Measurements from ENCODE around the gene MRPS5.

Gene MRPS5

DNA sequence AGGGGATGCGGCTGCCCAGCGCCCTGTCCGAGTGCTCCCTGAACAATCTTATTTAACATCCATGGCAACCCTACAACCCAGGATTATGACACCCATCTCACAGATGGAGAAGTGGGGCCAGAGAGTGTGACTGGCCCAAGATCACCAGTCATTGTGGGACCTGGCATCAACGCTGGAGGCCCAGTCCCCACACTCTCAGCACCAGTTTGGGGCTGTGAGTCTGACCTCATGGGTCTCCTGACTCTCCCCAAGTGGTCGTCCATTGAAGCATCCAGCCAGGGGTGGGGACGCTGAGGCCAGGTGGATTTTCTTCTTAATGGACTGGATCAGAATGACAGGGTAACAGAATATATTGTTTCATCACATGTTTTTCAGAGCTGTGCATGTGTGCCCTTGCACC, 71.6 kb downstream of the MRPS5 start:
- FAIRE-seq (no peak), DNase-seq (ENCODE audit: insufficient read length) (no peak)
- TF ChIP-seq POLR2AphosphoS5 (IDR thresholded peaks at IDR 0.05; ENCODE audit: low read depth, low read length): no peak

- FAIRE-seq (peak; percentile 64), DNase-seq (ENCODE audit: insufficient read length) (no peak)
- no peak for TF ChIP-seq POLR2AphosphoS5 (IDR thresholded peaks at IDR 0.05; ENCODE audit: low read depth, low read length)
- no peak for TF ChIP-seq TAF1 (IDR thresholded peaks at IDR 0.05; ENCODE audit: borderline replicate concordance, low read depth, low read length)
- no peak for TF ChIP-seq POLR2A (IDR thresholded peaks at IDR 0.05; ENCODE audit: low read depth, low read length)
These were observed 72.0 kb downstream of the MRPS5 start for GRCh38 chr2:95049683-95049955.

- FAIRE-seq: no peak
- no peak for DNase-seq (ENCODE audit: insufficient read length)
- TF ChIP-seq POLR2A (IDR thresholded peaks at IDR 0.05; ENCODE audit: low read depth, low read length) (no peak), POLR2AphosphoS5 (IDR thresholded peaks at IDR 0.05; ENCODE audit: low read depth, low read length) (no peak), TAF1 (IDR thresholded peaks at IDR 0.05; ENCODE audit: borderline replicate concordance, low read depth, low read length) (no peak)
These were observed 72.6 kb downstream of the MRPS5 start for GRCh38 chr2:95048825-95049682.

DNA sequence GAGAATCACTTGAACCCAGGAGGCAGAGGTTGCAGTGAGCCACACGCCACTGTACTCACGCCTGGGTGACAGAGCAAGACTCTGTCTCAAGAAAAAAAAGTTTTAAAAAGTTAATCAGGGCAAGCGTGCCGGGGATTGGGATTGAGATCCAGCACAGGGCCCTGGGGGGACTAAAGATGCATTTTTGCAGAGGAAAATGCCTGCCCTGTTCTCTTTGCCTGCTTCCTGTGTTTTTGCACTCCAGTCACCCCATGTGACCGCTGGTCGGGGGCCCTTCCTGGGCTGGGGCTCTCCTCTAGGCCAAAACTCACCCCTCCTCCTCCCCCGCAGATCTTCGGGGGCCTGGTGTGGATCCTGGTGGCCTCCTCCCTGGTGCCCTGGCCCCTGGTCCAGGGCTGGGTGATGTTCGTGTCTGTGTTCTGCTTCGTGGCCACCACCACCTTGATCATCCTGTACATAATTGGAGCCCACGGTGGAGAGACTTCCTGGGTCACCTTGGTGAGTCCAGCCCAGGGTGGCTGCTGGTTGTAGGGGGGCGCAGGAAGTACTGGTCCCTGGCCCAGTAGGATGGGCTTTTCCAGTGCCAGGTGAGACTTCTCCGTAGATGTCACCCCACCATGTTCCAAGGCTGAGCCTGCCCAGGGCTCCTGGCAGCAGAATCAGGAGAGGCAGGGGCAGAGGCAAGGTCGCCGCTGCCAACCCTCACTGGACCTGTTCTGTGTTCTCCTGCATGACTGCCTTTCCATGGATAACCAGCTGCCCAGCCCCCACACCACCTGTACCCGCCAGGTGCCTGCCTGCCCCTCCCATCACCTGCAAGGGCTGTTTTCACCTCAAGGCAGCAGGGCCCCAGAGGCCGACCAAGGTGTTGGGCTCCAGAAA, 73.7 kb downstream of the MRPS5 start:
- FAIRE-seq (peak; percentile 30), DNase-seq (ENCODE audit: insufficient read length) (no peak)

DNA sequence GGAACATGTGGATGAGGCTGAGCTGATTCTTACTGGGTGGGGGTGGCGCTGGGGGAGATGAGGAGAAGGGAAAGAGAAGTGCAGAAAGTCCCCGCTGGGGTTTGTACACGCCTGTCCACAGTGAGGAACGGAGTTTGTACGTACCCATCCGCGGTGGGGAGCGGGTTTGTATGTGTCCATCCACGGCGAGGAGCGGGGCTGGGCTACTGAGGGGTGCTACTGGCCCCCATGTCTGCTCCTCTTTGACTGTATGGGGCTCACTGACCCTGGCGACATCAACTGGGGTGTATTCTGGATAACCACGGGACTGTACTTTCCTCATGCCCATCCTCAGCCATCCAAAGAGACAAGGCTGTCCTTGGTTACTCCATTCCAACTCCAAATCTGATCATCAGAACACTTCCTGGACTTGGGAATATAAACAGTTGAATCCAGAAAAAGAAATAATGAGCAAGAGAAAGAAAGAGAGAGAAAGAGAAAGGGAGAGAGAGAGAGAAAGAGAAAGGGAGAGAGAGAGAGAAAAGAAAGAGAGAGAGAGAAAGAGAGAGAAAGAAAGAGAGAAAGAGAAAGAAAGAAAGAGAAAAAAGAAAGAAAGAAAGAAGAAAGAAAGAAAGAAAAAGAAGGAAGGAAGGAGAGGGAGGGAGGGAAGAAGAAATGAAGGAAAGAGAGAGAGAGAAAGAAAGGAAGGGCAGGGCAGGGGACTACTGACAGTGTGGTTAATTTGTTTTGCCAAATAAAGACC, 75.1 kb downstream of the MRPS5 start:
- DNase-seq (ENCODE audit: insufficient read length) (no peak), FAIRE-seq (no peak)
- TF ChIP-seq POLR2A (IDR thresholded peaks at IDR 0.05; ENCODE audit: low read depth, low read length) (no peak), POLR2AphosphoS5 (IDR thresholded peaks at IDR 0.05; ENCODE audit: low read depth, low read length) (no peak), TAF1 (IDR thresholded peaks at IDR 0.05; ENCODE audit: borderline replicate concordance, low read depth, low read length) (no peak)

More for the DNA sequence above, 73.7 kb downstream of the MRPS5 start:
- TF ChIP-seq TAF1 (IDR thresholded peaks at IDR 0.05; ENCODE audit: borderline replicate concordance, low read depth, low read length) (no peak), POLR2A (IDR thresholded peaks at IDR 0.05; ENCODE audit: low read depth, low read length) (no peak), POLR2AphosphoS5 (IDR thresholded peaks at IDR 0.05; ENCODE audit: low read depth, low read length) (no peak)

GRCh38 chr2:95044601-95045000, 77.0 kb downstream of the MRPS5 start:
- DNase-seq (ENCODE audit: insufficient read length) (no peak), FAIRE-seq (no peak)
- TF ChIP-seq POLR2A (IDR thresholded peaks at IDR 0.05; ENCODE audit: low read depth, low read length) (no peak), TAF1 (IDR thresholded peaks at IDR 0.05; ENCODE audit: borderline replicate concordance, low read depth, low read length) (no peak), POLR2AphosphoS5 (IDR thresholded peaks at IDR 0.05; ENCODE audit: low read depth, low read length) (no peak)

GRCh38 chr2:95043300-95044093, 78.1 kb downstream of the MRPS5 start:
- TF ChIP-seq POLR2A (IDR thresholded peaks at IDR 0.05; ENCODE audit: low read depth, low read length) (no peak), TAF1 (IDR thresholded peaks at IDR 0.05; ENCODE audit: borderline replicate concordance, low read depth, low read length) (no peak), POLR2AphosphoS5 (IDR thresholded peaks at IDR 0.05; ENCODE audit: low read depth, low read length) (no peak)
- no peak for DNase-seq (ENCODE audit: insufficient read length)
- no peak for FAIRE-seq

DNA sequence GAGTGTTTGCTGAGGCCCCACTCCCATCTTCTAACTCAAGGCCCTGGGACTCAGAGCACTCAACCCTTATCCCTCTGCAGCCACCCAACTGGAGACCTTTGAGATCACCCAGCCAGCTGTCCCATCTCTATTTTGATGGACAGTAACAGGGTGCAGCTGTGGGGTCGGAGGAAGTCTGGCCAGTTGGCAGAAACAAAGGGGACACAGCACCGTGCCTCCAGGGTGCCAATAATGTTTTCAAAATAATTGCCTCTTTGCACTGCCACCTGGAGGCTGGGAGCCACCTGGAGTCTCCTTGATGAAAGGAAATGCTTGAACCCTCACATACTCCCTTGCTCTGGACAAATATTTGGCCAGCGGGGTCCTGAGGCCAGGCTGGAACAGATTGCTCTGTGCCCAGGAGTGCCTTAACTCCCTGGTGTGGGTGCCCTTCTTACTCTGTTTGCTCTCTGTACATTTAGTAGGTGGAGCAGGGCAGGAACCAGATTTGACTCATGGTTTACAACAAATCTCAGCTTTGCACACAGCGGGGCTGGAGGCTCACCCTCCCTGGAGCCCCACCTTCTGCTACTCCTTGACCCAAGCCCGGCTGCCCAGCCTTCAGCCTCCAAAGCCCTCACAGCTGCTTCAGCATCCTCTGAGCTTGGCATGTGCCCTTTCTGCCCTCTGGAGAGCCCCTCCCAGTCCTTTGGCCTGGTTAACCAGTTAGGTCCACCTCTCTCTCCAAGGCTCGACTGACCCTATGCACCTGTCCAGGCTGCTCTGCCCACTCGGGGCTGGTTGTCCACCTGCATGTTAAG, 78.9 kb downstream of the MRPS5 start:
- FAIRE-seq: no peak
- no peak for TF ChIP-seq TAF1 (IDR thresholded peaks at IDR 0.05; ENCODE audit: borderline replicate concordance, low read depth, low read length)
- DNase-seq (ENCODE audit: insufficient read length): no peak

- FAIRE-seq (no peak), DNase-seq (ENCODE audit: insufficient read length) (no peak)
- TF ChIP-seq POLR2A (IDR thresholded peaks at IDR 0.05; ENCODE audit: low read depth, low read length) (no peak; the same call in 1 of the 2 replicates), POLR2AphosphoS5 (IDR thresholded peaks at IDR 0.05; ENCODE audit: low read depth, low read length) (no peak), TAF1 (IDR thresholded peaks at IDR 0.05; ENCODE audit: borderline replicate concordance, low read depth, low read length) (no peak)
These were observed 79.7 kb downstream of the MRPS5 start for GRCh38 chr2:95041824-95042442.
